SIG-M5 treated with dmso at 0.1 percent for 504 hours (cell line): ENCODE data around the gene ZNF362.

Source experiments
- DNase-seq: peaks from one replicate; lab custom pipeline; 2025; ENCODE audit not compliant: unreplicated experiment; lab: John Stamatoyannopoulos, UW

The ZNF362 gene

GRCh38 chr1:33323663-33324477, 67.6 kb downstream of the ZNF362 start:
- DNase-seq = no peak

- DNase-seq = no peak
Observed at GRCh38 chr1:33324677-33325575, 68.6 kb downstream of the ZNF362 start.

- DNase-seq = peak; percentile 53
Observed at GRCh38 chr1:33326785-33327184, 70.5 kb downstream of the ZNF362 start.

GRCh38 chr1:33327587-33328325, 71.5 kb downstream of the ZNF362 start:
- DNase-seq = peak; percentile 8

- no peak for DNase-seq
Observed at GRCh38 chr1:33328817-33329216, 72.5 kb downstream of the ZNF362 start.

GRCh38 chr1:33329600-33330305, 73.5 kb downstream of the ZNF362 start:
- no peak for DNase-seq

- DNase-seq = no peak
Observed at GRCh38 chr1:33330361-33330890, 74.1 kb downstream of the ZNF362 start.

GRCh38 chr1:33330906-33331305, 74.6 kb downstream of the ZNF362 start:
- DNase-seq = no peak

- DNase-seq = no peak
Observed at GRCh38 chr1:33331444-33332356, 75.4 kb downstream of the ZNF362 start.

- no peak for DNase-seq
Observed at GRCh38 chr1:33332357-33332789, 76.1 kb downstream of the ZNF362 start.

GRCh38 chr1:33332881-33333280, 76.6 kb downstream of the ZNF362 start:
- no peak for DNase-seq

GRCh38 chr1:33334081-33334552, 77.8 kb downstream of the ZNF362 start:
- DNase-seq = no peak

GRCh38 chr1:33335020-33335419, 78.7 kb downstream of the ZNF362 start:
- DNase-seq = peak; percentile 32

GRCh38 chr1:33336580-33336979, 80.3 kb downstream of the ZNF362 start:
- DNase-seq = no peak

- DNase-seq = no peak
Observed at GRCh38 chr1:33337441-33337840, 81.1 kb downstream of the ZNF362 start.

GRCh38 chr1:33338048-33338439, 81.8 kb downstream of the ZNF362 start:
- DNase-seq = no peak

- peak; percentile 86 for DNase-seq
Observed at GRCh38 chr1:33338440-33339211, 82.3 kb downstream of the ZNF362 start.

- DNase-seq = no peak
Observed at GRCh38 chr1:33339413-33339812, 83.1 kb downstream of the ZNF362 start.
